ENCODE measurements around the gene TLR10.

Gene TLR10

GRCh38 chr4:38747629-38748028 is 35.2 kb downstream of the TLR10 start:
- Mint-ChIP-seq H3K4me3 (no peak overlapping the region), H3K4me1 (peaks cover 19% of the 10 kb centered on the region), H3K9me3 (peaks cover 24% of the 10 kb centered on the region), H3K27me3 (ENCODE audit: low read depth, poor library complexity) (peaks cover 2% of the 10 kb centered on the region), H3K27ac (no peak overlapping the region), H3K36me3 (ENCODE audit: low read depth) (peaks cover 14% of the 10 kb centered on the region)
- no peak for DNase-seq
- TF ChIP-seq CTCF (IDR thresholded peaks at IDR 0.05), result no peak

- peaks cover 14% of the 10 kb centered on the region for H3K36me3 Mint-ChIP-seq (ENCODE audit: low read depth)
- H3K27ac Mint-ChIP-seq, result no peak overlapping the region
- DNase-seq, result no peak
- peaks cover 2% of the 10 kb centered on the region for H3K27me3 Mint-ChIP-seq (ENCODE audit: low read depth, poor library complexity)
- no peak for TF ChIP-seq CTCF (IDR thresholded peaks at IDR 0.05)
- peaks cover 24% of the 10 kb centered on the region for H3K9me3 Mint-ChIP-seq
- H3K4me3 Mint-ChIP-seq, result no peak overlapping the region
- H3K4me1 Mint-ChIP-seq, result peaks cover 19% of the 10 kb centered on the region
These were observed 36.9 kb downstream of the TLR10 start for GRCh38 chr4:38745881-38746280.

GRCh38 chr4:38743866-38744265 is 38.9 kb downstream of the TLR10 start:
- Mint-ChIP-seq H3K27ac (no peak overlapping the region), H3K4me3 (no peak overlapping the region), H3K4me1 (peaks cover 13% of the 10 kb centered on the region), H3K9me3 (peaks cover 22% of the 10 kb centered on the region), H3K36me3 (ENCODE audit: low read depth) (peaks cover 14% of the 10 kb centered on the region), H3K27me3 (ENCODE audit: low read depth, poor library complexity) (peaks cover 2% of the 10 kb centered on the region)
- no peak for DNase-seq
- no peak for TF ChIP-seq CTCF (IDR thresholded peaks at IDR 0.05)

- Mint-ChIP-seq H3K4me1 (peaks cover 7% of the 10 kb centered on the region), H3K36me3 (ENCODE audit: low read depth) (no peaks in the 10 kb centered on the region), H3K27ac (no peak overlapping the region), H3K27me3 (ENCODE audit: low read depth, poor library complexity) (peaks cover 6% of the 10 kb centered on the region), H3K9me3 (no peaks in the 10 kb centered on the region), H3K4me3 (no peak overlapping the region)
- no peak for TF ChIP-seq CTCF (IDR thresholded peaks at IDR 0.05)
- no peak for DNase-seq
These were observed 42.5 kb downstream of the TLR10 start for GRCh38 chr4:38740303-38740702.

- Mint-ChIP-seq H3K27me3 (ENCODE audit: low read depth, poor library complexity) (peaks cover 6% of the 10 kb centered on the region), H3K36me3 (ENCODE audit: low read depth) (no peaks in the 10 kb centered on the region), H3K4me1 (peaks cover 7% of the 10 kb centered on the region), H3K9me3 (peaks cover 4% of the 10 kb centered on the region), H3K4me3 (no peak overlapping the region), H3K27ac (no peak overlapping the region)
- no peak for DNase-seq
- no peak for TF ChIP-seq CTCF (IDR thresholded peaks at IDR 0.05)
These were observed 43.6 kb downstream of the TLR10 start for GRCh38 chr4:38738940-38739803.

- Mint-ChIP-seq H3K27me3 (ENCODE audit: low read depth, poor library complexity) (peaks cover 3% of the 10 kb centered on the region), H3K4me1 (peaks cover 5% of the 10 kb centered on the region), H3K9me3 (peaks cover 19% of the 10 kb centered on the region), H3K27ac (no peak overlapping the region), H3K4me3 (no peak overlapping the region), H3K36me3 (ENCODE audit: low read depth) (peaks cover 9% of the 10 kb centered on the region)
- DNase-seq, result no peak
- TF ChIP-seq CTCF (IDR thresholded peaks at IDR 0.05), result no peak
These were observed 46.9 kb downstream of the TLR10 start for GRCh38 chr4:38735870-38736269.

Data from nephron progenitor cell (in vitro differentiated cells).